RWPE1 (cell line): ENCODE data around the gene ARID1B.

Experiments used
- CTCF ChIA-PET: fragments of 350-600 bp; sonication (Branson Sonifier 250); formaldehyde crosslinking; extraction: SDS; loops from one replicate; lab custom pipeline; 2021; lab: Yijun Ruan, JAX
- POLR2A ChIA-PET: fragments of 400-600 bp; formaldehyde crosslinking; extraction: SDS; loops from one replicate; lab custom pipeline; 2020; ENCODE audit warnings: antibody characterized with exemption; ENCODE audit not compliant: low non-redundant PET; lab: Yijun Ruan, JAX
- DNase-seq: peaks from one replicate; pipeline ENCODE4 v3.0.0; 2012; ENCODE audit warnings: low spot score
- H3K27ac ChIP-seq: fragments of 450-650 bp; 2 replicates; pipeline ENCODE4 v1.5.1; 2017
- CTCF ChIP-seq: fragments of 450-650 bp; conservative IDR thresholded peaks from 2 replicates; pipeline ENCODE4 v1.5.1; 2017; ENCODE audit warnings: low read depth, mild to moderate bottlenecking

Gene ARID1B

GRCh38 chr6:157172231-157172701, 395.1 kb downstream of the ARID1B start:
- H3K27ac ChIP-seq, result no peak overlapping the region
- TF ChIP-seq CTCF, result no peak
- DNase-seq, result no peak
- CTCF ChIA-PET, result interaction anchor here (0.5 kb wide), 1 partner anchor 202 kb away, joined by 3 read pairs; no protein-coding TSS in a partner anchor
- POLR2A ChIA-PET, result no interaction called here

GRCh38 chr6:157172830-157173536, 395.8 kb downstream of the ARID1B start:
- DNase-seq, result no peak
- CTCF ChIA-PET, result interaction anchor here (0.5 to 0.7 kb wide), 2 partner anchors 124 to 201 kb away, joined by 3 read pairs; no protein-coding TSS in a partner anchor
- POLR2A ChIA-PET, result no interaction called here
- no peak overlapping the region for H3K27ac ChIP-seq
- TF ChIP-seq CTCF, result no peak

GRCh38 chr6:157173776-157174175, 396.6 kb downstream of the ARID1B start:
- ChIA-PET CTCF (interaction anchor here (0.7 kb wide), 2 partner anchors 125 to 234 kb away, joined by 3 to 4 read pairs; no protein-coding TSS in a partner anchor), POLR2A (no interaction called here)
- no peak for TF ChIP-seq CTCF
- DNase-seq, result no peak
- H3K27ac ChIP-seq, result no peak overlapping the region

- ChIA-PET CTCF (interaction anchor here (0.6 kb wide), 2 partner anchors 639 to 877 kb away, joined by 3 to 4 read pairs; no protein-coding TSS in a partner anchor), POLR2A (no interaction called here)
- DNase-seq, result no peak
- no peak for TF ChIP-seq CTCF
- no peak overlapping the region for H3K27ac ChIP-seq
Observed at GRCh38 chr6:157174731-157175130, 397.6 kb downstream of the ARID1B start.

- no peak for TF ChIP-seq CTCF
- ChIA-PET POLR2A (no interaction called here), CTCF (no interaction called here)
- no peak for DNase-seq
- no peak overlapping the region for H3K27ac ChIP-seq
Observed at GRCh38 chr6:157177731-157178336, 400.7 kb downstream of the ARID1B start.

GRCh38 chr6:157181649-157182048, 404.5 kb downstream of the ARID1B start:
- peak overlapping the region; percentile 56 for H3K27ac ChIP-seq
- peak; percentile 54 for DNase-seq
- ChIA-PET POLR2A (no interaction called here), CTCF (interaction anchor here (0.6 to 1.1 kb wide), 2 partner anchors 22 to 147 kb away, joined by 3 read pairs; no protein-coding TSS in a partner anchor)
- no peak for TF ChIP-seq CTCF
